Nephron progenitor cell (in vitro differentiated cells): ENCODE data around the gene PNPT1.
"Not testable (repeated sequence)": the region's sequence is repeated elsewhere in the genome, so short reads cannot be mapped to it uniquely, and the experiment has no call there.

Experiments used
- DNase-seq: peaks from one replicate; pipeline ENCODE4 v3.0.0; 2021
- H3K27ac Mint-ChIP-seq: 2 replicates; pipeline ENCODE4 v1.8.0; 2021; ENCODE audit warnings: mild to moderate bottlenecking, moderate library complexity, mixed read lengths
- H3K27me3 Mint-ChIP-seq: 2 replicates; pipeline ENCODE4 v1.8.0; 2021; ENCODE audit warnings: mild to moderate bottlenecking, low read depth, mixed read lengths; ENCODE audit not compliant: poor library complexity
- H3K36me3 Mint-ChIP-seq: 2 replicates; pipeline ENCODE4 v1.8.0; 2021; ENCODE audit warnings: low read depth, mixed read lengths
- H3K4me1 Mint-ChIP-seq: 2 replicates; pipeline ENCODE4 v1.8.0; 2021; ENCODE audit warnings: mixed read lengths
- H3K4me3 Mint-ChIP-seq: 2 replicates; pipeline ENCODE4 v1.8.0; 2021; ENCODE audit warnings: mild to moderate bottlenecking, moderate library complexity, mixed read lengths
- H3K9me3 Mint-ChIP-seq: 2 replicates; pipeline ENCODE4 v1.8.0; 2021; ENCODE audit warnings: mild to moderate bottlenecking, moderate library complexity, mixed read lengths
- TF ChIP-seq, protein P1 (sequence below): fragments of 200-600 bp; sonication (generic); IDR thresholded peaks from 2 replicates; pipeline ENCODE4 v1.5.0; 2021; ENCODE audit warnings: antibody characterized with exemption

Gene PNPT1

GRCh38 chr2:55703350-55703749 is 9.7 kb upstream of the PNPT1 start:
- no peaks in the 10 kb centered on the region for H3K36me3 Mint-ChIP-seq
- peaks cover 3% of the 10 kb centered on the region for H3K4me1 Mint-ChIP-seq
- peaks cover 27% of the 10 kb centered on the region for H3K27me3 Mint-ChIP-seq
- H3K27ac Mint-ChIP-seq: no peak overlapping the region
- no peak for DNase-seq
- no peaks in the 10 kb centered on the region for H3K9me3 Mint-ChIP-seq
- TF ChIP-seq, protein P1, sequence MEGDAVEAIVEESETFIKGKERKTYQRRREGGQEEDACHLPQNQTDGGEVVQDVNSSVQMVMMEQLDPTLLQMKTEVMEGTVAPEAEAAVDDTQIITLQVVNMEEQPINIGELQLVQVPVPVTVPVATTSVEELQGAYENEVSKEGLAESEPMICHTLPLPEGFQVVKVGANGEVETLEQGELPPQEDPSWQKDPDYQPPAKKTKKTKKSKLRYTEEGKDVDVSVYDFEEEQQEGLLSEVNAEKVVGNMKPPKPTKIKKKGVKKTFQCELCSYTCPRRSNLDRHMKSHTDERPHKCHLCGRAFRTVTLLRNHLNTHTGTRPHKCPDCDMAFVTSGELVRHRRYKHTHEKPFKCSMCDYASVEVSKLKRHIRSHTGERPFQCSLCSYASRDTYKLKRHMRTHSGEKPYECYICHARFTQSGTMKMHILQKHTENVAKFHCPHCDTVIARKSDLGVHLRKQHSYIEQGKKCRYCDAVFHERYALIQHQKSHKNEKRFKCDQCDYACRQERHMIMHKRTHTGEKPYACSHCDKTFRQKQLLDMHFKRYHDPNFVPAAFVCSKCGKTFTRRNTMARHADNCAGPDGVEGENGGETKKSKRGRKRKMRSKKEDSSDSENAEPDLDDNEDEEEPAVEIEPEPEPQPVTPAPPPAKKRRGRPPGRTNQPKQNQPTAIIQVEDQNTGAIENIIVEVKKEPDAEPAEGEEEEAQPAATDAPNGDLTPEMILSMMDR: no peak
- H3K4me3 Mint-ChIP-seq: no peak overlapping the region

- H3K9me3 Mint-ChIP-seq, H3K27me3 Mint-ChIP-seq, DNase-seq: not testable (repeated sequence)
- peak overlapping the region; percentile 4 for H3K27ac Mint-ChIP-seq
- H3K4me1 Mint-ChIP-seq: peaks cover 19% of the 10 kb centered on the region
- peak overlapping the region; percentile 99 for H3K4me3 Mint-ChIP-seq
- peaks cover 26% of the 10 kb centered on the region for H3K36me3 Mint-ChIP-seq
These were observed 904 bp downstream of the PNPT1 start for GRCh38 chr2:55692740-55693139.

GRCh38 chr2:55672630-55673029 is 21.0 kb downstream of the PNPT1 start:
- no peak overlapping the region for H3K27ac Mint-ChIP-seq
- H3K36me3 Mint-ChIP-seq: peaks cover 42% of the 10 kb centered on the region
- H3K27me3 Mint-ChIP-seq: no peaks in the 10 kb centered on the region
- no peaks in the 10 kb centered on the region for H3K9me3 Mint-ChIP-seq
- no peaks in the 10 kb centered on the region for H3K4me1 Mint-ChIP-seq
- TF ChIP-seq, protein P1: no peak
- no peak for DNase-seq
- no peak overlapping the region for H3K4me3 Mint-ChIP-seq

DNA sequence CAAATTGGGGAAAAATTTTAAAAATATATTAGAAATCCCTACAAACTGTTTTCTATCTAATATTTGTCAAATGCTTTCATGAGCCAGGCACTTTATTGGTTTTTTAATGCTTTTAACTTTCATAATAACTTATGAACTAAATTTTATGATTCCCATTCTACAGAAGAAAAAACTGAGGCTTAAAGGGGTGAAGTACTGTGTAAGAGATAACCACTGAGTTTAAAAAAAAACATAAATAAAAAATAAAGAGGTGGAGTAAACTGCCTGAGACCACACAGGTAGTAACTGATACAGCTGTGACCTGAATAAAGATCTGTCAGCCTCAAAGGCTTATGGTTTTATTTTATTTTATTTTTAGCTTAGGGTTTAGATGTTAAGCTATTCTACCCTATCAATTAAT is 24.7 kb downstream of the PNPT1 start:
- no peaks in the 10 kb centered on the region for H3K4me1 Mint-ChIP-seq
- H3K9me3 Mint-ChIP-seq: no peaks in the 10 kb centered on the region
- peaks cover 53% of the 10 kb centered on the region for H3K36me3 Mint-ChIP-seq
- no peaks in the 10 kb centered on the region for H3K27me3 Mint-ChIP-seq
- TF ChIP-seq, protein P1: no peak
- H3K27ac Mint-ChIP-seq: no peak overlapping the region
- DNase-seq: no peak
- H3K4me3 Mint-ChIP-seq: no peak overlapping the region

DNA sequence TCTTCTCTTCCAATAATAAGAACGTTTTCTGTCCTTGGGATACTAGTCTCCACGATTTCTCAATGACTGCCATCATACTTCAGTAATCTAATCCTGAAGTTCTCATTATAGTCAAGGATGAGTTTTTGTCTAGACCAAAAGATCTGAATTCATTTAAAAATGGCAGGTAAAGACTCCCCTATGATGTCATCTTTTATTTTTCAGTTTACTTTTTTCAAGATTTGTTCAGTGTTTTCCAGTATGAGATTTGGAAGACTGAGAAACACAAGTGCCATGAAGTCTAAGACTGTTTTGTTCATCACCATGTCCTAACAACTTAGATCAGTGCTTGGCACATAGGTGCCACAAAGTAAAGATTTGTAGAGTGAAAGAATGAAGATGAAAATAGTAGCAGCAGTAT is 40.4 kb downstream of the PNPT1 start:
- Mint-ChIP-seq H3K27me3 (no peaks in the 10 kb centered on the region), H3K27ac (no peak overlapping the region), H3K4me1 (no peaks in the 10 kb centered on the region), H3K9me3 (peaks cover 15% of the 10 kb centered on the region), H3K36me3 (peaks cover 77% of the 10 kb centered on the region), H3K4me3 (no peak overlapping the region)
- TF ChIP-seq, protein P1: no peak
- DNase-seq: no peak

DNA sequence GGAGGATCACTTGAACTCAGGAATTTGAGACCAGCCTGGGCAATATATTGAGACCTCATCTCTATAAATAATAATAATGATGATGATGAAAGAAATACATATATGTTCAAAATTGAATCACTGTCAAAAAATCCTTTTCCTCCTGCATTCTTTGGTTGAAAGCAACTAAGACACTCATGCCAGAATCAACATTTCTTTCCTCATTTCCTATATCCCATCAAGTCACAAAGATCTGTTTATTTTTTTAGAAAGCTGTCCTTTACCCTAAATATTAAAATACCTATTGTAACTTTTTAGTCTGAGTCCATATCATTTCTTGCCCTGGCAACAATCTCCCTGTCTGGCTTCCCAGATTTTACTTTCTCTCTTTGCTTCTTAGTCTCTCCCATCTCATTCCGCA is 44.4 kb downstream of the PNPT1 start:
- H3K4me3 Mint-ChIP-seq: no peak overlapping the region
- H3K9me3 Mint-ChIP-seq: peaks cover 15% of the 10 kb centered on the region
- H3K4me1 Mint-ChIP-seq: no peaks in the 10 kb centered on the region
- TF ChIP-seq, protein P1: no peak
- H3K36me3 Mint-ChIP-seq: peaks cover 72% of the 10 kb centered on the region
- H3K27ac Mint-ChIP-seq: peak overlapping the region; percentile 32
- DNase-seq: no peak
- no peaks in the 10 kb centered on the region for H3K27me3 Mint-ChIP-seq
